ENCODE measurements around the gene POLR3A. TPM values are rescaled to one million over a fixed set of nuclear protein-coding genes. Genes with fewer than 3 reads are reported as not detected.

The POLR3A gene
- total RNA-seq, 2 experiments from 2014 or later = 16.3 to 21.5 TPM

- Histone ChIP-seq H4K20me1 (ENCODE audit: insufficient read depth, low read length) (no peaks in the 10 kb centered on the region), H3K9me2 (ENCODE audit: insufficient read depth, low read length) (no peaks in the 10 kb centered on the region), H3K27ac (ENCODE audit: low read depth, low read length, poor library complexity, severe bottlenecking) (no peak overlapping the region), H3K36me3 (ENCODE audit: insufficient read depth, low read length) (no peaks in the 10 kb centered on the region), H3K4me3 (ENCODE audit: low read depth, low read length, poor library complexity, severe bottlenecking) (no peak overlapping the region), H3K4me2 (ENCODE audit: low read length) (no peak overlapping the region), H3K4me1 (ENCODE audit: insufficient read depth, low read length, poor library complexity, severe bottlenecking) (no peaks in the 10 kb centered on the region), H2AFZ (ENCODE audit: low read length) (no peak overlapping the region), H3K9me3 (ENCODE audit: low read length) (no peaks in the 10 kb centered on the region), H3K79me2 (ENCODE audit: insufficient read depth, low read depth, low read length) (no peaks in the 10 kb centered on the region)
- intact Hi-C loops (cut with micrococcal nuclease; ENCODE audit: unreplicated experiment) = no loop called here
- TF ChIP-seq EZH2phosphoT487 (IDR thresholded peaks at IDR 0.05; ENCODE audit: borderline replicate concordance, low read depth, low read length) = no peak
- TF ChIP-seq CTCF (conservative IDR thresholded peaks at IDR 0.05; ENCODE audit: low read length) = no peak
- POLR2A ChIA-PET = no interaction called here
- no TSS peak for BruUV-seq (replicated peaks)
- CTCF ChIA-PET (ENCODE audit: unreplicated experiment) = no interaction called here
- DNase-seq (ENCODE audit: low spot score) = no peak
Measured at GRCh38 chr10:77959887-77960455, 69.3 kb downstream of the POLR3A start.

- intact Hi-C loops (cut with micrococcal nuclease; ENCODE audit: unreplicated experiment) = no loop called here
Measured at GRCh38 chr10:77959384-77959783, 69.9 kb downstream of the POLR3A start.

More at GRCh38 chr10:77959384-77959783, 69.9 kb downstream of the POLR3A start:
- H3K4me2 ChIP-seq (ENCODE audit: low read length) = no peak overlapping the region
- H3K79me2 ChIP-seq (ENCODE audit: insufficient read depth, low read depth, low read length) = no peaks in the 10 kb centered on the region
- no peaks in the 10 kb centered on the region for H3K9me2 ChIP-seq (ENCODE audit: insufficient read depth, low read length)
- ChIA-PET CTCF (ENCODE audit: unreplicated experiment) (no interaction called here), POLR2A (interaction anchor here (0.6 kb wide), 1 partner anchor 108 kb away, joined by 3 read pairs; no protein-coding TSS in a partner anchor)
- no peaks in the 10 kb centered on the region for H4K20me1 ChIP-seq (ENCODE audit: insufficient read depth, low read length)
- no peak overlapping the region for H3K27ac ChIP-seq (ENCODE audit: low read depth, low read length, poor library complexity, severe bottlenecking)
- TF ChIP-seq EZH2phosphoT487 (IDR thresholded peaks at IDR 0.05; ENCODE audit: borderline replicate concordance, low read depth, low read length) = no peak
- no peak for TF ChIP-seq CTCF (conservative IDR thresholded peaks at IDR 0.05; ENCODE audit: low read length)
- BruUV-seq (replicated peaks) = no TSS peak
- no peak overlapping the region for H3K4me3 ChIP-seq (ENCODE audit: low read depth, low read length, poor library complexity, severe bottlenecking)
- H3K4me1 ChIP-seq (ENCODE audit: insufficient read depth, low read length, poor library complexity, severe bottlenecking) = no peaks in the 10 kb centered on the region
- H2AFZ ChIP-seq (ENCODE audit: low read length) = no peak overlapping the region
- DNase-seq (ENCODE audit: low spot score) = no peak
- H3K9me3 ChIP-seq (ENCODE audit: low read length) = no peaks in the 10 kb centered on the region
- no peaks in the 10 kb centered on the region for H3K36me3 ChIP-seq (ENCODE audit: insufficient read depth, low read length)

All from OCI-LY7 (cell line).